ENCODE data around the gene CLIC5.

Gene CLIC5

DNA sequence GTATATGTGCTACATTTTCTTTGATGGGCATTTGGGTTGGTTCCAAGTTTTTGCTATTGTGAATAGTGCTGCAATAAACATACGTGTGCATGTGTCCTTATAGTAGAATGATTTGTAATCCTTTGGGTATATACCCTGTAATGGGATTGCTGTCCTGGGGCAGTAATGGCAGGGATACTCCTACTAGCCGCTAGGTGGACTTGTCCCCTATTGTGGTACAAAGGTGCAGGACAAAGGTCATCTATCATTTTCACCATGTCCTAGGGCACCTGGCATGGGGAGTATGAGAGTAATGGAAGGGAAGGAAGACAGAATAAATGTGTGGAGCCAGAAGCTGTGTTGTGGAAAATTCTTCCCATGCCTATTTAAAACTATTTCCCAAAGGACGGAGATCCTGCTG is 174.6 kb downstream of the CLIC5 start:
- H3K79me2 ChIP-seq (ENCODE audit: insufficient read depth, low read depth) = no peaks in the 10 kb centered on the region
- no peaks in the 10 kb centered on the region for H3K27me3 ChIP-seq (ENCODE audit: insufficient read depth, low read depth)
- TF ChIP-seq, protein P1, sequence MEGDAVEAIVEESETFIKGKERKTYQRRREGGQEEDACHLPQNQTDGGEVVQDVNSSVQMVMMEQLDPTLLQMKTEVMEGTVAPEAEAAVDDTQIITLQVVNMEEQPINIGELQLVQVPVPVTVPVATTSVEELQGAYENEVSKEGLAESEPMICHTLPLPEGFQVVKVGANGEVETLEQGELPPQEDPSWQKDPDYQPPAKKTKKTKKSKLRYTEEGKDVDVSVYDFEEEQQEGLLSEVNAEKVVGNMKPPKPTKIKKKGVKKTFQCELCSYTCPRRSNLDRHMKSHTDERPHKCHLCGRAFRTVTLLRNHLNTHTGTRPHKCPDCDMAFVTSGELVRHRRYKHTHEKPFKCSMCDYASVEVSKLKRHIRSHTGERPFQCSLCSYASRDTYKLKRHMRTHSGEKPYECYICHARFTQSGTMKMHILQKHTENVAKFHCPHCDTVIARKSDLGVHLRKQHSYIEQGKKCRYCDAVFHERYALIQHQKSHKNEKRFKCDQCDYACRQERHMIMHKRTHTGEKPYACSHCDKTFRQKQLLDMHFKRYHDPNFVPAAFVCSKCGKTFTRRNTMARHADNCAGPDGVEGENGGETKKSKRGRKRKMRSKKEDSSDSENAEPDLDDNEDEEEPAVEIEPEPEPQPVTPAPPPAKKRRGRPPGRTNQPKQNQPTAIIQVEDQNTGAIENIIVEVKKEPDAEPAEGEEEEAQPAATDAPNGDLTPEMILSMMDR (conservative IDR thresholded peaks at IDR 0.05; ENCODE audit: low read depth, low read length) = no peak
- H3K4me3 ChIP-seq (IDR thresholded peaks at IDR 0.05; ENCODE audit: insufficient read depth, low read depth, low read length) = no peak overlapping the region
- no peaks in the 10 kb centered on the region for H3K4me1 ChIP-seq (ENCODE audit: low read depth, poor library complexity, severe bottlenecking)
- no peak overlapping the region for H3K4me2 ChIP-seq
- H4K20me1 ChIP-seq (ENCODE audit: insufficient read depth) = no peaks in the 10 kb centered on the region
- no peak overlapping the region for H2AFZ ChIP-seq (ENCODE audit: low read depth)
- no peak overlapping the region for H3K27ac ChIP-seq
- no peak overlapping the region for H3K9ac ChIP-seq
- no peaks in the 10 kb centered on the region for H3K36me3 ChIP-seq (ENCODE audit: insufficient read depth)

GRCh38 chr6:45838996-45839395 is 176.7 kb downstream of the CLIC5 start:
- H3K27ac ChIP-seq = no peak overlapping the region
- H3K27me3 ChIP-seq (ENCODE audit: insufficient read depth, low read depth) = no peaks in the 10 kb centered on the region
- no peaks in the 10 kb centered on the region for H3K4me1 ChIP-seq (ENCODE audit: low read depth, poor library complexity, severe bottlenecking)
- no peak overlapping the region for H2AFZ ChIP-seq (ENCODE audit: low read depth)
- H4K20me1 ChIP-seq (ENCODE audit: insufficient read depth) = no peaks in the 10 kb centered on the region
- TF ChIP-seq, protein P1 (conservative IDR thresholded peaks at IDR 0.05; ENCODE audit: low read depth, low read length) = no peak
- no peaks in the 10 kb centered on the region for H3K36me3 ChIP-seq (ENCODE audit: insufficient read depth)
- H3K4me2 ChIP-seq = no peak overlapping the region
- no peak overlapping the region for H3K4me3 ChIP-seq (IDR thresholded peaks at IDR 0.05; ENCODE audit: insufficient read depth, low read depth, low read length)
- H3K79me2 ChIP-seq (ENCODE audit: insufficient read depth, low read depth) = no peaks in the 10 kb centered on the region
- H3K9ac ChIP-seq = no peak overlapping the region

DNA sequence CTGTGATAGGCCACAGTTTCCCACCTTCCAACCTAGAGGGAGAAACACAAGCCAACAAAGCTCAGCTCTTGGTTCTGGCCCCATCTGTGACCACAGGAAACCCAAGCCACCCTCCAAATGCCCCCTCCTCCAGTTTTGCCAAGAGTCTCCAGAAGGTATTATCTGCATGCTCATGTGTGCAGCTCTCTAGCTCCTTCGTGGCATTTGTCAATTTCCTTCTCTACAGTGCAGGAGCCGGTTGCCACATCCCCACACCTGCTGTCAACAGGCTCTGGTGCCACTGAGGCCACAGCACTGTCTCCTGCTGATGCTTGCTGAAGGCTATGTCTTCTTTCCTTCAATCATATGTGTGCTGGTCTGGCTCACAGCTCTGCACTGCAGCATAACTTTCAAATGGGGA is 177.2 kb downstream of the CLIC5 start:
- Histone ChIP-seq H4K20me1 (ENCODE audit: insufficient read depth) (no peaks in the 10 kb centered on the region), H3K4me3 (IDR thresholded peaks at IDR 0.05; ENCODE audit: insufficient read depth, low read depth, low read length) (no peak overlapping the region), H3K79me2 (ENCODE audit: insufficient read depth, low read depth) (no peaks in the 10 kb centered on the region), H2AFZ (ENCODE audit: low read depth) (no peak overlapping the region), H3K27me3 (ENCODE audit: insufficient read depth, low read depth) (no peaks in the 10 kb centered on the region), H3K4me2 (no peak overlapping the region), H3K4me1 (ENCODE audit: low read depth, poor library complexity, severe bottlenecking) (no peaks in the 10 kb centered on the region), H3K9ac (no peak overlapping the region), H3K36me3 (ENCODE audit: insufficient read depth) (no peaks in the 10 kb centered on the region), H3K27ac (no peak overlapping the region)
- TF ChIP-seq, protein P1 (conservative IDR thresholded peaks at IDR 0.05; ENCODE audit: low read depth, low read length) = no peak

GRCh38 chr6:45837541-45838200 is 178.0 kb downstream of the CLIC5 start:
- peaks cover under 1% of the 10 kb centered on the region for H3K4me1 ChIP-seq (ENCODE audit: low read depth, poor library complexity, severe bottlenecking)
- H3K4me3 ChIP-seq (IDR thresholded peaks at IDR 0.05; ENCODE audit: insufficient read depth, low read depth, low read length) = no peak overlapping the region
- H3K79me2 ChIP-seq (ENCODE audit: insufficient read depth, low read depth) = no peaks in the 10 kb centered on the region
- H2AFZ ChIP-seq (ENCODE audit: low read depth) = no peak overlapping the region
- H3K9ac ChIP-seq = no peak overlapping the region
- no peaks in the 10 kb centered on the region for H4K20me1 ChIP-seq (ENCODE audit: insufficient read depth)
- H3K4me2 ChIP-seq = no peak overlapping the region
- no peaks in the 10 kb centered on the region for H3K27me3 ChIP-seq (ENCODE audit: insufficient read depth, low read depth)
- H3K27ac ChIP-seq = no peak overlapping the region
- TF ChIP-seq, protein P1 (conservative IDR thresholded peaks at IDR 0.05; ENCODE audit: low read depth, low read length) = no peak
- H3K36me3 ChIP-seq (ENCODE audit: insufficient read depth) = no peaks in the 10 kb centered on the region
